Hindlimb muscle (tissue), 1 donor: ENCODE results near the gene LUC7L2. TPM values are rescaled to one million over a fixed set of nuclear protein-coding genes. Genes with fewer than 3 reads are reported as not detected.
"Not testable (repeated sequence)": the region's sequence is repeated elsewhere in the genome, so short reads cannot be mapped to it uniquely, and the experiment has no call there.

Experiments used
- DNase-seq: peaks from one replicate; pipeline ENCODE4 v3.0.0-alpha.2; 2013
- polyA plus RNA-seq: library from polyadenylated mRNA; unstranded; fragments of 120-200 nt; gene quantifications from one replicate; pipeline ENCODE4 v1.2.1, GENCODE V29; 2013; ENCODE audit not compliant: insufficient read length

Gene LUC7L2
- polyA plus RNA-seq, 1 donor, result 66.0 TPM

DNA sequence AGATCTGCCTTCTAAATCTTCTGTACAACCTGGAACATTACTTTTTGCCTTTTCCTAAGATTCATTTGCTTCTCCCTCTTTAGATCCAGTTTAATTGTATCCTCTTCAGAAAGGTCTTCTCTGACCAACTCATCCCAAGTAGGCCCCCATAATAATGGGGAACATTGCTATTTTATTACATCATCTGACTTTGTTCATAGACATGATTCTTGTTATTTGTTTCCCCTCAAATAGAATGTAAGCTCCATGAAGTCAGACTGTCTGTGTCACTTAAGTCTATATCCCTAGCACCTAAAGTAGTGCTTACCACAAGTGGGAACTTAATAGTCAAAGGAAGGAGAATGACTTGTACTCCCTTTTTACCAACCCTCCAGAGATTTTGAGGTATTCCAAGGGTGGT lies 37.5 kb downstream of the LUC7L2 start:
- no peak for DNase-seq

DNA sequence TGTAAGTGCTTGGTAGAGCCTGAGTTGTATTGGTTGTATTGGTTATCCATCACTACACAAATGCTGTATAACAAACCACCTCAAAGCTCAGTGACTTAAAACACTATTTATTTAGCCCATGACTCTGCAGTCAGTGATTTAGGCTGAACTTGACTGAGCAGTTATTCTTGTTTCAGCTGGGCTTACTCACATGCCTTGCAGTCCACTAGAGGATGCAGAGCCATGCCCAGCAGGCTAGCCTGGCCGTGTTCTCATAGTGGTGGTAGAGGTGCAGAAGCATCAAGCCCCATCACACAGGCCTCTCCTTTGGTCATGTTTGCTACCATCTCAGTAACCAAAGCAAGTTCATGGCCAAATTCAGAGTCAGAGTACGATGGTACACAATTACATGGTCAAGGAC lies 43.9 kb downstream of the LUC7L2 start:
- no peak for DNase-seq

DNA sequence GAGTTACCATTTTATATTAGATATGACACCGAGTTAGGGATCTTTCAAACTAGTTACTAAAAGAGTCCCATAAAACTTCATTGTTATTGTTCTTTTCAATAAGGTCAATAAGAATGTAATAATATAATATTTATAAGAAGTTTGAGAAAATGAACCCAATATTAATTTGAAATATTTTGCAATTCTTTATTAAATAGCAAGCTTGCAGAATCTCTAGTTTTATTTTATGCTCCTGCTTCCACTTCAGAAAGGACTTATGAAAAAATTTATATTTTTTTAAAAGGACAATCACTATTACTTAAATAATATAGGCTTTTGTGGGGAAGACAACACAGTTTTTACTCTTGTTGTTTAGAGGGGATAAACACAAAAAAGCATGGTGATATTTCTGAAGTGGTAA lies 47.9 kb downstream of the LUC7L2 start:
- DNase-seq, result no peak

DNA sequence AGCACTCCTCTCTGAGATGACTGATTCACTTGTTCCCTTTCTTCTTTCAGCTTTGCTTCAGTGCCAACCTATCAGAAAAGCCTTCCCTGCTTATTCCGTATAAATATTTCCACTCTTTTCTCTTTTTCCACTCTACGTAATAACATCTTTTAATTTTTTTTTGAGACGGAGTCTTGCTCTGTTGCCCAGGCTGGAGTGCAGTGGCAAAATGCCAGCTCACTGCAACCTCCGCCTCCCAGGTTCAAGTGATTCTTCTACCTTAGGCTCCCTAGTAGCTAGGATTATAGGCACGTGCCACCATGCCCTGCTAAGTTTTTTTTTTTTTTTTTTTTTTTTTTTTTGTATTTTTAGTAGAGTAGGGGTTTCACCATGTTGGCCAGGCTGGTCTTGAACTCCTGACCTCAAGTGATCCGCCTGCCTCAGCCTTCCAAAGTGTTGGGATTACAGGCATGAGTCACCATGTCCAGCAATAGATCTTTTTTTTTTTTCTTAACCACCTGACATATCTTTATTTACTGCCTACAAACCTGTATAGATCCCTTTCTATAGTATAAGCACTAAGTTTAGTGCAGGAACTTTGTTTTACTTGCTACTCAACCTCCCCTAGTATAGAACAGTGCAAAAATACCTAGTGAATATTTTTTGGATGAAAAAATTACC lies 55.2 kb downstream of the LUC7L2 start:
- not testable (repeated sequence) for DNase-seq

DNA sequence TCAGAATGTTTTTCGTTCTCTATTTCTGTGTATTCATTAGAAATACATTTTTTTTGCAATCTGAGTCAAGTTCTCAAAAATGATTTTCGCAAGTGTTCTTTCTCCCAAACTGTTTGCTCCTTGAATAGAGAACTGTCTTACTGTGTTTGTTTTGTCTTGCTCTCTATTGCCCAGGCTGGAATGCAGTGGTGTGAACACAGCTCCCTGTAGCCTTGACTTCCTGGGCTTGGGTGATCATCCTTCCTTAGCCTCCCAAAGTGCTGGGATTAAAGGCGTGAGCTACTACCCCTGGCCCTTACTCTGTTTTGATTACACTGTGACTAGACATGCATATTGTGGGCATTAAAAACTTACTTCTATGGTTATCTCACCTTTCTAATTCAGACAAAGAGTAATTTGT lies 56.7 kb downstream of the LUC7L2 start:
- no peak for DNase-seq

DNA sequence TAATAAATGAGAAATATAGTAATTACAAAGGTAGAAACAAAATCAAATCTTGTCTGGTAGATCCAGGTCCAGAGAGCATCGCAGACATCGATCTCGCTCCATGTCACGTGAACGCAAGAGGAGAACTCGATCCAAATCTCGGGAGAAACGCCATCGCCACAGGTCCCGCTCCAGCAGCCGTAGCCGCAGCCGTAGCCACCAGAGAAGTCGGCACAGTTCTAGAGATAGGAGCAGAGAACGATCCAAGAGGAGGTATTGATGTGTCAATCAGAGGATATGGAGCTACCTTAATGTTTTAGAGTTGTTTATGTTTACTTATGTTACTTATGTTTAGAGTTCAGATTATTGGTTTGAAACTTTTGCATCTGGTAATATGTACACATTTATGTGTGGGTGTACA lies 57.8 kb downstream of the LUC7L2 start:
- no peak for DNase-seq

DNA sequence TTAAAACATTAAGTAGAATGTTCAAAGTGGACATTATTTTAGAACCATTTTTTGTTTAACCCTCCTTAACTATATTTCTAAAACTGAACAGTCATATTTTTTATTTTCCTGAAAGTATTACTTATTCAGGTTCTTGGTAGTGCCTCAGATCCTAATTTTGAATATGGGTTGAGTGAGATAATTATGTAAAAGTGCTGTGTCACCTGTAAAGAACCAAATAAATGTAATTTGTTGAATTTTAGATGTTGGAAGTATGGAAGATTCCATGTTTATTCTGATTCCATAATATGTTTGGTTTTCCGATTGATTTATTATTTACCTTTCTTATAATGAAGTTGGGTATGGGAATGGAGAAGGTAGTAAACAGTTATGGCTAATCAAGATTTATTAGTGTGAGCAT lies 61.4 kb downstream of the LUC7L2 start:
- no peak for DNase-seq

DNA sequence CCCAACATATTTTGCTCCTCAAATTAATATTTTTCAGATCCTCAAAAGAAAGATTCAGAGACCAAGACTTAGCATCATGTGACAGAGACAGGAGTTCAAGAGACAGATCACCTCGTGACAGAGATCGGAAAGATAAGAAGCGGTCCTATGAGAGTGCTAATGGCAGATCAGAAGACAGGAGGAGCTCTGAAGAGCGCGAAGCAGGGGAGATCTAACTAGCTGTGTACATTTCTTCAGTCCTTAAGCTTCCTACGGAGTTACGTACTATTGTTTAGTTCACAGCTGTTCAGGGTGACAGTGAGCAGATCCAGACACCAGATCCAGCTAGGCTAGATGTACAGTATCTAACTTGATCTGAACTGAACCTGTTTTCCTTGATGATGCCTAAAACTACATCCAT lies 62.4 kb downstream of the LUC7L2 start:
- DNase-seq, result no peak

DNA sequence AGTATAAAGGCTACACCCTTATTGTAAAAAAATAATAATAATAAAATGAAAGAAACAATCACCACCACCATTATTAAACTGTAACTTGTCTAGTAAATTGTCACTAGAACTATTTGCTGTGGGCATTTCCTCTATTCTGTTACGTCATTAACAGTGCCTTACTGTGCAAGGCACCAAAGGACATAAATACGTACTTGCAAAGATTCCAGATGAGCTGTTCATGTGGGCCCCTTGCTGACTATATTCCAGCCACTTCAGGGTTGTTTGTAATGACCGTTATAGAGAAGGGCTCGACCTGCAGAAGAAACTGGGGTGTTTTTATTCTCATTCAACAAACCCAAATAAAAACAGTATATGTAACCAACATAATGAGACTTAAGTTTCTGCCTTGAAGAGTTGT lies 63.4 kb downstream of the LUC7L2 start:
- no peak for DNase-seq

DNA sequence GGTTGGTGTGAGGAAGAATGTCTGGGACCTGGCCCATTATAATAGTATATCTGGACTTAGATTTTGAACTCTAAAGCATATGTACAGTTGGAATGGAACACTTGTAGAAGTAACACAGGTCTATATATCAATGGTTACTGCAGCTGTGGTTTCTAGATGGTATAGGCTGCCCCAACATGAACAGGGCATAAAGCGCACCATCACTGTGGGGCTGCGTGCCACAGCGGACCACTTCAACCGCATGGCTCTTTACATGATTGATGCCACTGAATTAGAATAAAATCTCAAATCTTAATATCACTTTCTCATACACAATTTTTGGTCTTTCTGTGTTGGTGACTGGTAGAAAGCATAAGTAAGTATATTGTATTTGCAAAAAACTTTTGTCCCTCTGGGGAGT lies 64.3 kb downstream of the LUC7L2 start:
- no peak for DNase-seq

DNA sequence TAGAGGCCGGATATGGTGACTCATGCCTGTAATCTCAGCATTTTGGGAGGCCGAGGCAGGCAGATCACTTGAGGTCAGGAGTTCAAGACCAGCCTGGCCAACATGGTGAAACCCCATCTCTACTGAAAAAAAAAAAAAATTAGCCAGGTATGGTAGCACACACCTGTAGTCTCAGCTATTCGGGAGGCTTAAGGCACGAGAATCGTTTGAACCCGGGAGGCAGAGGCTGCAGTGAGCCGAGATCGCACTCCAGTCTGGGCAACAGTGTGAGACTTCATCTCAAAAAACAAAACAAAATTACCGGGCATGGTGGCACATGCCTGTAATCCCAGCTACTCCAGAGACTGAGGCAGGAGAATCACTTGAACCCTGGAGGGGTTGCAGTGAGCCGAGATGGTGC lies 66.0 kb downstream of the LUC7L2 start:
- DNase-seq, result not testable (repeated sequence)

DNA sequence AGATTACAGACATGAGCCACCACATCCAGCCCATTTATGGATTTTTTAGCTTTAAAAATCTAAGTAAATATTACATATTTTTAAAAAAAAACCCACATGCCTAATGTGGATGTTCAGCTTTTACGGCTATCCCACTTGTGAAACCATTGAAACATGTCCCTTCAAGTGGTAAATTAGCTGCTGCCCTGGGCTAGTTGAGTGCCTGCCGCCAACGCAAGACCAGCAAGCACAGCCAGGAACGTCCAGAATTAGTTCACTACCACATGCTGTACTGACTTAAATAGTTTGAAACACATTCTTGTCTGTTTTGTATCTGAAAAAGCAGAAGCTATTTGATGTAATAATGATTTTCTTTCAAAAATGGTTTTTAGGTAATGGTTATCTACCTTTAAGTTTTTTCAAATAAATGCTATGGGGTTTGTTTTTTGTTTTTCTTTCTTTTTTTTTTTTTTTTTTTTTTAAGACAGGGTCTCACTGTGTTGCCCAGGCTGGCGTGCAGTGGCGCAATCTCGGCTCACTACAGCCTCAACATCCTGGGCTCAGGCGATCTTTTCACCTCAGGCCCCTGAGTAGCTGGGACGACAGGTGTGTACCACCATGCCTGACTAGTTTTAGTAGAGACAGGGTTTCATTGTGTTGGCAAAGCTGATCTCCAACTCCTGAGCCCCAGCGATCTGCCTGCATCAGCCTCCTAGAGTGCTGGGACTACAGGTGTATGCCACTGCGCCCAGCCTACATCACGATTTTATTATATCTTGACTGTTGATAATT lies 66.7 kb downstream of the LUC7L2 start:
- no peak for DNase-seq

DNA sequence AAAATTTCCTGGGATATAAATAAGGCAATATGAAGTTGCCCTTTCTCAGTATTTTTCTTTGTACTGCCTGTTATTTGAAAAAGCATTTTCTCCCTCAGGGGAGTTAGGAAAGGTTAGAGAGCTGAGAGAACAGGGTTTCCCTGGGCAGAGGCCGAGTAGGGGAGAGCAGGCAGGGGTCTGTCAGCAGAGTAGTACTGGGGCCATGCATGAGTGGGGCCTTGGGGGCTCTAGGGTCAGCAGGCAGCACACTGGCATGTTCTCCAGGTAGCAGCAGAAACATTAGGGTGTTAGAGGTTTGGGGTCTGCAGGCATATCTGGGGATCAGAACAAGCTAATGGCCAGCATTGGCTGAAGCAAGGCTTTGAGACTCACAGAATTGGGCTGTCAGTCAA lies 67.3 kb downstream of the LUC7L2 start:
- DNase-seq, result no peak

DNA sequence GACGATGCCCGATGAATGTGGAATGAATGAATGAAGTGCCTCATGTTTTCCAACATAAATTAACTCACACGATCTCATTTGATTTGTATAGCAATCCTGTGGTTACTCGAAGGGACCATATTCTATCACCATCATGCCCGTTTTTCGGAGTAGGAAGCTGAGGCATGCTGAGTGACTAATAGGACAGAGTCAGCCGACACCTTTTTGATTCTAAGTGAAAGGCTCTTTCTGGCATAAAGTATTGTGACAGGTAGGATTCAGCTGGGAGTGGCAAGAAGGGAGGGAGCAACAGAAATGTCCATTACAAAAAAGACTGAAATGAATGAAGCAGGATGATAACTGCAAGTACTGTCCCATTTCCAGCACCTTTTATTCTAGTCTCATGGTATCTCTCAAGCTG lies 68.1 kb downstream of the LUC7L2 start:
- DNase-seq, result no peak

DNA sequence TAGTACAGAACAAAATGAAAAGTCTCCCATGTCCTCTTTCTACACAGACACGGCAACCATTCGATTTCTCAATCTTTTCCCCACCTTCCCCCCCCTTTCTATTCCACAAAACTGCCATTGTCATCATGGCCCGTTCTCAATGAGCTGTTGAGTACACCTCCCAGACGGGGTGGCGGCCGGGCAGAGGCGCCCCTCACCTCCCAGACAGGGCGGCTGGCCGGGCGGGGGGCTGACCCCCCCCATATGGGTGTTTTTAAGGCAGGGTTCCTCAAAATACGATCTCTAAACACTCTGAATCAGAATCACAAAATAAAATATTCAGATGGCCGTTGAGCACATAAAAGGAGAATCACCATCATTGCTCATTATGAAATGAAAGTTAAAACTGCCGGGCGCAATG lies 70.0 kb downstream of the LUC7L2 start:
- not testable (repeated sequence) for DNase-seq

DNA sequence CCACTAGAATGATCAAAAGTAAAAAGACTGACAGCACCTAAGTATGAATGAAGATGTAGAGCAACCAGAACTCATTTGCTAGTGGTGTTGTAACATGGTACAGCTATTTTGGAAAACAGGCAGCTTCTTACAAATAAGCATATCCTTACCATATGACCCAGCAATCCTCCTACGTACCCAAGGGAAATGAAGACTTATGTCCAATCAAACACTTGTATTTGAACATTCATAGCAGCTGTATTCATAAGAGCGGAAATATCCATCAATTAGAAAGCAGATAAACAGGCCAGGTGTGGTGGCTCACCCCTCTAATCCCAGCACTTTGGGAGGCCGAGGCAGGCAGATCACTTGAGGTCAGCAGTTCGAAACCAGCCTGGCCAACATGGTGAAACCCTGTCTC lies 70.7 kb downstream of the LUC7L2 start:
- no peak for DNase-seq

DNA sequence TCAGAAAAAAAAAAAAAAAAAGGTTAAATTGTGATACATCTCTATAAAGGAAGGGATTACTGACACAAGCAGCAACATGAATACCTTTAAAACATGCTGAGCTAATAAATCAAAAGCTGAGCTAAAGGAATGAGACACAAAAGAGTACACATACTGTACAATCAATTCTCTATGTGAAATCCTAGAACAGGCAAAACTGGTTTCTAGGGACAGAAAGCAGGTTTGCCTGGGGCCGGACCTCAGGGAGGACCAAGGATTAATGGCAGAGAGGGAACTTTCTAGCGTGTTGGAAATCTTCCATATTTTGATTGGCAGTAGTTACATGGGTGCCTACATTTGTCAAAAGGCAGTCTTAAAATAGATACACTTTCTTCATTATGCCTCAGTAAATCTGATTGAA lies 71.3 kb downstream of the LUC7L2 start:
- DNase-seq, result no peak

DNA sequence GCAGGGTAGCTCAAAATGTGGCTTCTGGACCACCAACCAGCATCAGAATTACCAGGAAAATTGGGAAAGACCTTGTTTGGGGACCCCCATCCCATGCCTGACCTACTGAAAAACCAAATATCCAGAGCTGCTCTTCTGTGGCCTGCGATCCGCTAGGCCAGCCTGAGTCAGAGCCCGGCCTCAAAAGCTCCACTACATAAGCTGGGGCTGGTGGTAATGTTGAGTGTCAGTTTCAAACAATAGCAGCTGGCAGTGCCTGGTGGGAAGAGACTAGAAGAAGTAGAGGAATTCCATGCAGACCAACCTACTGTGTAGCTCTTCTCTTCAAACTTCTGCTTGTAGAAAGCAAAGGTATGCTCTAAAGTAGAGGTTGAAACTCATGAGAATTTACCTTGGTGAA lies 71.8 kb downstream of the LUC7L2 start:
- DNase-seq, result no peak

DNA sequence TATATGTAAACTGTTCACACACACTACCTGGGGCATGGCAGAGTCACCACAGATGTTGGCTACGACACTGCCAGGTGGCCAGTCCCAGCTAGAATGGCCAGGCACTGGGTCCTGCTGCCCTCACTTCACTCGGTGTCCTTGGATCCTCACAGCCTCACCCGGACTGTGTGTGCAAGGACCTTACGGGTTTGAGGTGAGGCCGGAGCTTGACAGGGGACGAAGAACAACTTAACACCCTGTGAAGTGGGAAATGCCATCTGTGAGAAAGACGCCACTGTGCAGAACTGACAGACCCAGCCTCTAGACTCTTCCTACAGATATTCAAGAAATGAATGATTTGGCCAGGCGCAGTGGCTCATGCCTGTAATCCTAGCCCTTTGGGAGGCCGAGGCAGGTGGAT lies 77.1 kb downstream of the LUC7L2 start:
- no peak for DNase-seq

DNA sequence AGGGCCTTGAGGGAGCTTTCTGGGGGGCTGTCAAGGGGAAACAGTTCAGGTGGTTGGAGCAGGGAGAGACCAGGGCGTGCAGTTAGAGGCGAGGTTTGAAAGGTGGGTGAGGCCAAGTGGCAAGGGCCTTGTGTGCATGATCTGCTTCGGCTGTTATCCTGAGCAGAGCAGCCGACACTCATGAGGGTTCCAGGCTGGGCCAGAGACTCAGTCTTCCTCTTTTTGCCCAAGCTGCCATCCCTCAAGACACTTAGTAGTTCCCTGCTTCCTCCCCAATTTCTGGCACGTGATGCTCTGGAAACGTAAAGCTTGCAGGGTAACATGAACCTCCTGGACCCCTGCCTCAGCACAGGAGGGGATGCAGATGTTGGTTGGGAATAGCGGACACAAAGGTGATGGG lies 79.7 kb downstream of the LUC7L2 start:
- DNase-seq, result no peak

DNA sequence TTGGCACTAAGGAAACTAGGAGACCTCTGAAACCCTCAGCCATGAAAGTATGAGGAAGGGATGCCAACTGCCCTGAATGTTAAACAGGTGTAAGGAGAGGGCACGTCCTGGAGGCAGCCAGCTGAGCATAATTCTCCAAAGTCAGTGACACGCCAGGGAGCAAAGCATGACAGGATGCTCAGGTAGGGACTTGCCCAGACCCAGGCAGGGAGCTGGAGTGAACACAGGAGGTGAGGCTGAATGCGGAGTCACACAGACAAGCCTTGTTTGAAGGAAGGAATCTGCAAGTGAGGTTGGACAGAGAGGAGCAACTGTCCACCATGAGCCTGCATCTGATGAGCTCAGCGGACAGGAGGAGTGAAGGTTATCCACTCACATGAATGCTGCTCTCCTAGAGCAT lies 82.3 kb downstream of the LUC7L2 start:
- DNase-seq, result no peak

DNA sequence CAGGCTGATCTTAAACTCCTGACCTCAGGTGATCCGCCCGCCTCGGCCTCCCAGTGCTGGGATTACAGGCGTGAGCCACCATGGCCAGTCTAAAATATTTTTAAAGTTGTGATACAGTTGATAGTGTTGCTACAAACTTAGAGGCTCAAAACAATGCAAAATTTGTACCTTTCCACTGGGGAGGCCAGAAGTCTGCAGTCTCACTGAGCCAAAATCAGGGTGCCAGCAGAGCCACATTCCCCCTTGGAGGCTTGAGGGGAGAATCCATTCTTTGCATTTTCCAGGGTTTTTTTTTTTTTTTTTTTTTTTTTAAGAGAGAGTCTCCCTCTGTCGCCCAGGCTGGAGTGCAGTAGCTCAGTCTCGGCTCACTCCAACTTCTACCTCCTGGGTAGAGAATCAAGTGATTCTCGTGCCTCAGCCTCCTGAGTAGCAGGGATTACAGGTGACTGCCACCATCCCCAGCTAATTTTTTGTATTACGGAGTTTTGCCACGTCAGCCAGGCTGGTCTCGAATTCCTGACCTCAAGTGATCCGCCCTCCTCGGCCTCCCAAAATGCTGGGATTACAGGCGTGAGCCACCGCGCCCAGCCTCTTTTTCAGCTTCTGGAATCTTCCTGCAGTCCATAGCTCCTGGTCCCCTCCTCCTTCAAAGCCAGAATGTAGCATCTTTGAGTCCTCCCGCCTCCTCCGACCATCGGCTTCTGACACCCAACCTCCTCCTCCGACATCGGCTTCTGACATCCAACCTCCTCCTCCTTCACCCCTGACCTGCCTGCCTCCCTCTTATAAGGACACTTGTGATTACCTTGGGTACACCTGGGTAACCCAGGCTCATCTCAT lies 86.6 kb downstream of the LUC7L2 start:
- no peak for DNase-seq

DNA sequence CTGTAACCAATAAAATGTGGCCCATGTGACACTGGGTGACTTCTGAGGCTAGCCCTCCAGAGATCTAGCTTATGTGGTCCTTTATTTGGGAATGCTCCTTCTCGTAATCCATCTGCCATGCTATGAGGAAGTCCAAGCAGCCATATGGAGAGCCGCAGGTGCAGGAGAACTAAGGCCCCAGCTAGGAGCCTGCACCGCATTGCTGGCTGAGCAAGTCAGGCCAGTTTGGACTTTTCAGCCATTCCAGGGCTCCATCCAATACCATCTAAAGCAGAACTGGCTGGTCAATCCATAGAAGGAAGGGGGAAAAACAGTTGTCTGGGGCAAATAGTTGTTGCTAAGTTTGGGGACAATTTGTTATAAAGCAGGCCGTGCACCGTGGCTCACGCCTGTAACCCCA lies 91.2 kb downstream of the LUC7L2 start:
- DNase-seq, result no peak

DNA sequence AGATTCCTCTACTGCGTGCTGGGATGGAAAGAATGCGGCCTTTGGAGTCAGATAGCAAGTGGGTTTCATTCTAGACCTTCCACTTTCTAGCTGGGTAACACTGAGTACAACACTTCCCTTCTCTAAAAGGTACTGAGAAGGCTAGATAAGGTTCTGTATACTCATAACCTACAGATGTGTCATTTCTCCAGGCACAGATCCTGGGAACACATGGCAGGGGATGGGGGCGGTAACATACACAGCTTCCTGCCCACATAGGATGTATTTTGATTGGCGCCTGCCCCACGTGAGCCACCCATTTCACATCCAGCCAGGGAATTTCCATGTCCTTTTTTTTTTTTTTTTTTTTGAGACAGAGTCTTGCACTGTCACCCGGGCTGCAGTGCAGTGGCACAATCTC lies 91.9 kb downstream of the LUC7L2 start:
- no peak for DNase-seq
